NT2/D1 (cell line): ENCODE data around the gene GSX1.

ENCODE experiments used
- YY1 ChIP-seq: IDR thresholded peaks from 2 replicates; pipeline ENCODE4 v1.6.1; 2011; ENCODE audit not compliant: insufficient read length, insufficient read depth
- ZNF274 ChIP-seq: IDR thresholded peaks from 2 replicates; pipeline ENCODE4 v1.6.1; 2011; ENCODE audit warnings: mild to moderate bottlenecking, low read depth, low read length

GRCh38 chr13:27827646-27828045 lies 35.4 kb downstream of the GSX1 start:
- no peak for TF ChIP-seq ZNF274
- no peak for TF ChIP-seq YY1
